D721Med (cell line): ENCODE results near the gene UCP3.

Source experiments
- DNase-seq: peaks from one replicate; pipeline ENCODE4 v3.0.0; 2011; ENCODE audit warnings: low spot score; ENCODE audit not compliant: insufficient read length
- FAIRE-seq: peaks from 2 replicates; lab custom pipeline; 2011; peaks lifted over from hg19 to GRCh38; lab: Jason Lieb, UNC
- TF ChIP-seq, protein P1 (sequence below): IDR thresholded peaks from 2 replicates; pipeline ENCODE4 v1.5.1; 2012; ENCODE audit warnings: mild to moderate bottlenecking, control low read depth; ENCODE audit not compliant: insufficient read depth; ENCODE audit errors: missing control alignments

UCP3 gene

DNA sequence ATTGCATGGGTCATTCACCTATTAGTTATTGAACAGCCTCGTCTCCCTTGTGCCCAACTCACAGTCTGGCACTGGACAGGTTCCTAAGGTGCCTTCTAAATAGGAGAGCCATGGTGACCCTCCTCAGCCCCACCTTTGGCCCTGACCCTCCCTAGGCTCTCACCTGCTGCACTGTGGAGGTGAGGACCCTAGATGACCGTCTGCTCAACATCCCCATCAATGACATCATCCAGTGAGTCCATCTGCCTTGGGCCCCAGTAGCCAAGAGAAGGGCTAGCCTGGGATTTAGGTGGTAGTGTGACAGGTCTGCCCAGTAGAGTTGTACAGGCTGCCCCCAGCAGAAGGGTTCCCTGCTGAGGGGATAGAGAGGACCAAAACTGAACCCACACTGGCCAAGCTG lies 39.8 kb downstream of the UCP3 start:
- no peak for DNase-seq
- no peak for FAIRE-seq
- TF ChIP-seq, protein P1, sequence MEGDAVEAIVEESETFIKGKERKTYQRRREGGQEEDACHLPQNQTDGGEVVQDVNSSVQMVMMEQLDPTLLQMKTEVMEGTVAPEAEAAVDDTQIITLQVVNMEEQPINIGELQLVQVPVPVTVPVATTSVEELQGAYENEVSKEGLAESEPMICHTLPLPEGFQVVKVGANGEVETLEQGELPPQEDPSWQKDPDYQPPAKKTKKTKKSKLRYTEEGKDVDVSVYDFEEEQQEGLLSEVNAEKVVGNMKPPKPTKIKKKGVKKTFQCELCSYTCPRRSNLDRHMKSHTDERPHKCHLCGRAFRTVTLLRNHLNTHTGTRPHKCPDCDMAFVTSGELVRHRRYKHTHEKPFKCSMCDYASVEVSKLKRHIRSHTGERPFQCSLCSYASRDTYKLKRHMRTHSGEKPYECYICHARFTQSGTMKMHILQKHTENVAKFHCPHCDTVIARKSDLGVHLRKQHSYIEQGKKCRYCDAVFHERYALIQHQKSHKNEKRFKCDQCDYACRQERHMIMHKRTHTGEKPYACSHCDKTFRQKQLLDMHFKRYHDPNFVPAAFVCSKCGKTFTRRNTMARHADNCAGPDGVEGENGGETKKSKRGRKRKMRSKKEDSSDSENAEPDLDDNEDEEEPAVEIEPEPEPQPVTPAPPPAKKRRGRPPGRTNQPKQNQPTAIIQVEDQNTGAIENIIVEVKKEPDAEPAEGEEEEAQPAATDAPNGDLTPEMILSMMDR: no peak

DNA sequence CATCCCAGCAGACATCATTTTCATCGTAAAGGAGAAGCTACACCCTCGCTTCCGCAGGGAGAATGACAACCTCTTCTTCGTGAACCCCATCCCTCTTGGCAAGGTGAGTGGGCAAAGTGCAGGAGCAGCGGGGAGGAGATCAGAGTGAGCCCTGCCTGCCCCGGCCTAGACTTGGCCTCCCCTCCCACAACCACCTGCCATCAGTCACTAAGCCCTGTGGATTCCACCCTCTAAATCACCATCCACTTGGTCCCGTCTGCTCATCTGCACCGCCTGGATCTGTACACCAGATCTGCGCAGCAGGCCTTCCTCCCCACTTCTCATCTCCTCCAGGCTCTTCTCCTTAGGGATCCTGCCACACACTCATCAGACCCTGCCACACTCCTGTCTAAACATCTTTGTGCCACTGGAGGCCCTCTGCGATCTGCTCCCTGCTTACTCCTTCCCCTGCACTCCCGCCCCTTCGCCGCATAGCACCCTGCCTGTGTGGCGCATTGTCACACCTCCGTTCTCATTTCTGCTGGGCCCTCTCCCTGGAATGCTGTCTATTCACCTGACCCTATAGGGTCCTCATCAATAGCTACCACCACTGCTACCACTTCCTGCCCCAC lies 40.4 kb downstream of the UCP3 start:
- DNase-seq: no peak
- TF ChIP-seq, protein P1: no peak

DNA sequence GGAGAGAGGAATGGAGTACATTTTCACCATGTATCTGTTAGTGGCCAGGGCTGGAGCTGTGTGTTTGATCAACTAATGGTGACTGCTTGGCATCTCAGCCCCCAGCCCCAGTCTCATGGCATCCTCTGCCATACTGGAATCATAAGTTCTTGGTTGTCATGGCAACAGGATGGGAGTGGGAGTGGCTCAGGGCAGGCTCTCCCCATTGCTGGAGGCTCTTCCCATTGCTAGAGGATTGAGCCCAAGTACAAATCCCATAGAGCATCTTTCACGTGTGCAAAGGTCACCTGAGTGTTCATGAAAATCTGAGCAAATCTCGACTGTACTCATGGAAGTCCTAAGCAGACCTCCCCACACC lies 43.1 kb downstream of the UCP3 start:
- no peak for FAIRE-seq
- TF ChIP-seq, protein P1: no peak

More for the DNA sequence above, 40.4 kb downstream of the UCP3 start:
- no peak for FAIRE-seq

DNA sequence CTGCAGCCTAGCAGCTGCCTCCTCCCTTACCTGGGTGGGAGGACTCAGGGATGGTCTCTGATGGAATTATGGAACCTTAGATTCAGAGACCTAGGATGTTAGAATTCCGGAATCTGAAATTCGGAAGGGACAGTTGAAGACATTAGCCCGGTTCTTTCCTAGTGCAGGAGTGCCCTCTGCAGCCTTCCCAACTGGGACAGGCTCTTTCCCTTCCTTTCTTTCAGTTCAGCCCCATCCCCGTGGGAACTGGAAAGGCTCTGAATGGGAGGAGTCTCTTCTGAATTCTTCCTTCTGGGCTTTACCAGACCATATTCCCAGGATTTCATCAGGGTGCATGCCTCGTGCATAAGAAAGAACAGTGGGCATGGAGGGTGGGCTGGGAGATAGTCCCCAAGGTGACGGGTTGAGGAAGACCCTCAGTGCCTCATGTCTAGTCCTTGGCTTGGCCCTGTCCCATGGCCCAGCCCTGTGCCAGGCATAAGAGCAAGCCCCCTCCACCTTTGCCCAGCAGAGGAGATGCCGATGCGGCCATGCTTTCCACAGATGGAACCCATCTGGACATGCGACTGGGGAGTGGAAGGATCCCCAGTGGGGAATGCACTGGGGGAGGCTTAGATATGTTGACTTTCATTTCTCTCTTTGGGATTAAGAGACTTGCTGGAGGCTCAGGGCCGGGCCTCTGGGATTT lies 43.7 kb downstream of the UCP3 start:
- no peak for FAIRE-seq
- DNase-seq: no peak
- TF ChIP-seq, protein P1: no peak

More for the DNA sequence above, 43.1 kb downstream of the UCP3 start:
- no peak for DNase-seq

DNA sequence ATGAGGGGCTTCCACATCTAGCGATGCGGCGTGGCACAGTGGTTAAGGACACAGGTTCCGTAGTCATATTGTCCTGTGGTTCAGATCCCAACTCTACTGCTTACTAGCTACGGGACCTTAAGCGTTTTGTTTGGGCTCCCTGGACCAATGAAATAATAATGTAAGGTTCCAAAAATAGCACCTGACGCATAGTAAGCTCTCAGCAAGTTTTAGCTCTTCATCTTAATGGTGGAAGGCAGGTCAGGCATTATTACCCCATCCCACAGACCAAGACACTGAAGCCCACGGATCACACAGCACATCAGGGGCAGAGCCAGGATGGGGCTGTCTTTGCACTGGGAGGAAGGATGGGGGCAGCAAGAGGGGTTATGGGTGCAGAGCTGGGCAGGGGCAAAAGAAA lies 45.0 kb downstream of the UCP3 start:
- no peak for FAIRE-seq
- TF ChIP-seq, protein P1: no peak

DNA sequence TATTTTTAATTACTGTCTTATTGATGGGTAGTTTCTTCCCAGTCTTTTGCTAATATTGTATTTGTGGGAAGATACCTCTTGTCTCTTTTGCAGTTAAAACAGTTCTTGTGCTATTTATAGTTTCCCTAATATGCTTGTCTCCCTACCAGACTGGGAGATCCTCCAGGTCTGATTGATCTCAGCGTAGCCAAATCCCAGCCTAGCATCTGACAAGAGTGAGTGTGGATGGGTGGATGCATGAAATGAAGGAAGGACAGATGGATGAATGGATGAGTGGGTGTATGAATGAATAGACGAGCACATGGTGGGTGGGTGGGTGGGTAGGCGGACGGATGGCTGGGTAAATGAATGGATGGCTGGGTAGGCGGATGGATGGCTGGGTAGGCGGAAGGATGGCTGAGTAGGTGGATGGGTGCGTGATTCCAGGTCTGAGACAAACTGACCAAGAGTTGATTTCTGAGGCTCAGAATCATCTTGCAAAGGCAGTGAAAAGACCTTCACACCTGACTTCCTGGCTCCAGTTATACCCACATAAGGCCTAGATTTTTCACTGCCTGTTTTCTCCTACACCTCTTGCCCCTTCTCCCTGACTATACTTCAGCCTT lies 46.7 kb downstream of the UCP3 start:
- TF ChIP-seq, protein P1: no peak
- no peak for FAIRE-seq
- no peak for DNase-seq

More for the DNA sequence above, 45.0 kb downstream of the UCP3 start:
- no peak for DNase-seq

DNA sequence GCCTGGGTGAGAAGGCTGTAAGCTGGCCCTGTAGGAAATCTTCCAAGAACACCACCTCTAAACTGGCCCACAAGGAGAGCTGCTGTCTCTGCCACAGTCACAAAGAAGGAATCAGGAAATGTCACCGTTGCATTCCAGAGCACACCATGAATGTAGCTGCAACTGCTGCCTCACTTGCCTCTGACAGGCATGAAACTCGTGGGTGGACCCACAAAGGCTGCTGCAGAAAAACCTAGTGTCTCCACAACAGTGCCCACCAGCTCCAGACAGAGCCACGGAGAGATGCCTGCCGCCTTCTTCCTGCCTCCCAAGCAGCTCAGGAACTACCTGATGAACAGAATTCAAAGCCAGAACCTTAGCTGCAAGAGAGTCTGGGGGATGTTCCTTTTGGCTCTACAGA lies 47.6 kb downstream of the UCP3 start:
- FAIRE-seq (no peak), DNase-seq (no peak)
- TF ChIP-seq, protein P1: no peak
